Adrenal gland (tissue), 12 donors: Measurements from ENCODE around the gene SPDYE1. TPM values are rescaled to one million over a fixed set of nuclear protein-coding genes. Genes with fewer than 3 reads are reported as not detected.

Experiments
- DNase-seq, 7 donors: peaks; one replicate each; pipeline ENCODE4 v3.0.0-alpha.2; 2019 to 2020
- H3K27ac ChIP-seq, 5 donors: fragments of 200-600 bp; sonication (generic) in 4 of 5; 1 replicate in 3 of 5; 2 replicates in 2 of 5; pipeline versions ENCODE4 v1.5.1 to v1.8.0; 2016 to 2020; ENCODE audit warnings: mild to moderate bottlenecking in 1 of 5
- H3K27me3 ChIP-seq: fragments of 200-600 bp; 2 replicates; pipeline ENCODE4 v1.8.0; 2021
- H3K36me3 ChIP-seq, 2 donors: fragments of 200-600 bp; replicated peaks in 1 of 2; 1 replicate in 1 of 2; 2 replicates in 1 of 2; pipeline versions ENCODE4 v1.5.1 to v1.8.0; 2018 to 2022
- H3K4me1 ChIP-seq, 2 donors: fragments of 200-600 bp; replicated peaks in 1 of 2; 1 replicate in 1 of 2; 2 replicates in 1 of 2; pipeline versions ENCODE4 v1.5.1 to v1.8.0; 2018 to 2021
- H3K4me3 ChIP-seq, 4 donors: fragments of 200-600 bp; sonication (generic) in 3 of 4; one replicate each; pipeline ENCODE4 v1.5.1; 2016 to 2018
- H3K9me3 ChIP-seq, 3 donors: fragments of 200-600 bp; sonication (generic) in 1 of 3; replicated peaks in 1 of 3; 1 replicate in 2 of 3; 2 replicates in 1 of 3; pipeline versions ENCODE4 v1.5.1 to v1.8.0; 2016 to 2021
- POLR2A ChIP-seq, 2 donors: fragments of 450-650 bp; IDR thresholded peaks; one replicate each; pipeline ENCODE4 v1.6.1; 2017; ENCODE audit warnings: antibody characterized with exemption in 2 of 2, mild to moderate bottlenecking in 2 of 2, moderate library complexity in 1 of 2
- WGBS, 4 donors: extraction: QIAGEN DNeasy Blood & Tissue Kit in 2 of 4; methylation state at CpG; one replicate each; pipeline versions ENCODE4 v1.1.5 to v1.1.7; 2013 to 2017; 5-methylcytosine and 5-hydroxymethylcytosine counted together
- intact Hi-C, 2 donors: fragments of 100-400 bp; cut with DNase I; formaldehyde crosslinking; loops; one replicate each; pipeline versions ENCODE4 v1.14.1 to v1.15.0; 2022 to 2023
- polyA plus RNA-seq, 3 donors: library from polyadenylated mRNA; stranded (reverse); fragments of 200-250 nt in 2 of 3; fragments of 350-450 nt in 1 of 3; fragmentation: Illumina TruSeq in 1 of 3; extraction: RNeasy Lipid Tissue Mini Kit (QIAGEN cat#74804) in 1 of 3; gene quantifications; one replicate each; pipeline ENCODE4 v1.2.3, GENCODE V29; 2013 to 2014
- total RNA-seq, 9 donors: library from RNA; depleted of rRNA in 4 of 9; stranded (reverse); fragments of >200 nt in 4 of 9; fragments of 120-200 nt in 1 of 9; fragmentation: NEBNext Ultra II Directional in 1 of 9; extraction: Animal tissue kit (Norgen Biotek cat#: 25700) in 1 of 9; gene quantifications; one replicate each; pipeline versions ENCODE4 v1.1.0 to v1.2.4, GENCODE V29; 2013 to 2023
- TF ChIP-seq, protein P1 (sequence below), 6 experiments: fragments of 450-650 bp in 4 of 6; fragments of 200-600 bp in 2 of 6; sonication (generic) in 1 of 6; IDR thresholded peaks; 1 replicate in 5 of 6; 2 replicates in 1 of 6; pipeline versions ENCODE4 v1.5.1 to v1.8.0; 2016 to 2021; ENCODE audit warnings: antibody characterized with exemption in 6 of 6, mild to moderate bottlenecking in 2 of 6, moderate library complexity in 1 of 6
- donor health status: healthy with polysubstance abuse.
- donor health status: Bipolar disorder and iron deficiency.
- donor health status: DM: yes; HTN: yes; CAD: no.
- donor health status: DM: no; HTN: no; CAD: no.
- donor health status: DM: no; HTN: no; CAD: no.
- donor health status: DM: yes; HTN: yes; CAD: no.

SPDYE1 gene
- total and polyA plus RNA-seq, 12 donors = 0.06 to 0.19 TPM; not detected in 10

GRCh38 chr7:44045226-44046014 is 47.7 kb downstream of the SPDYE1 start:
- no peaks in the 10 kb centered on the region for H3K9me3 ChIP-seq
- peak overlapping the region; percentile 8 to 67 (median 46) for H3K4me3 ChIP-seq
- peak in 2 of 7 donors; percentile 12 to 46 for DNase-seq
- H3K4me1 ChIP-seq = peaks cover 21 to 22% of the 10 kb centered on the region in 2 donors
- H3K27me3 ChIP-seq = no peaks in the 10 kb centered on the region
- 18 to 29% (median 22%) methylated on average over 10 to 15 of the region's 15 CpGs for WGBS, 4 donors
- intact Hi-C loops = no loop called here
- H3K27ac ChIP-seq = peak overlapping the region in 4 of 5 donors; percentile 79 to 87 (median 82)
- TF ChIP-seq POLR2A (IDR thresholded peaks at IDR 0.05) = no peak
- TF ChIP-seq, protein P1, sequence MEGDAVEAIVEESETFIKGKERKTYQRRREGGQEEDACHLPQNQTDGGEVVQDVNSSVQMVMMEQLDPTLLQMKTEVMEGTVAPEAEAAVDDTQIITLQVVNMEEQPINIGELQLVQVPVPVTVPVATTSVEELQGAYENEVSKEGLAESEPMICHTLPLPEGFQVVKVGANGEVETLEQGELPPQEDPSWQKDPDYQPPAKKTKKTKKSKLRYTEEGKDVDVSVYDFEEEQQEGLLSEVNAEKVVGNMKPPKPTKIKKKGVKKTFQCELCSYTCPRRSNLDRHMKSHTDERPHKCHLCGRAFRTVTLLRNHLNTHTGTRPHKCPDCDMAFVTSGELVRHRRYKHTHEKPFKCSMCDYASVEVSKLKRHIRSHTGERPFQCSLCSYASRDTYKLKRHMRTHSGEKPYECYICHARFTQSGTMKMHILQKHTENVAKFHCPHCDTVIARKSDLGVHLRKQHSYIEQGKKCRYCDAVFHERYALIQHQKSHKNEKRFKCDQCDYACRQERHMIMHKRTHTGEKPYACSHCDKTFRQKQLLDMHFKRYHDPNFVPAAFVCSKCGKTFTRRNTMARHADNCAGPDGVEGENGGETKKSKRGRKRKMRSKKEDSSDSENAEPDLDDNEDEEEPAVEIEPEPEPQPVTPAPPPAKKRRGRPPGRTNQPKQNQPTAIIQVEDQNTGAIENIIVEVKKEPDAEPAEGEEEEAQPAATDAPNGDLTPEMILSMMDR (IDR thresholded peaks at IDR 0.05) = no peak
- H3K36me3 ChIP-seq = peaks cover 0 to 12% of the 10 kb centered on the region in 2 donors

- intact Hi-C loops = no loop called here
- no peaks in the 10 kb centered on the region for H3K9me3 ChIP-seq
- WGBS, 4 donors = 67 to 74% (median 71%) methylated on average over 8 of the region's 8 CpGs
- H3K36me3 ChIP-seq = peaks cover 0 to 23% of the 10 kb centered on the region in 2 donors
- no peak overlapping the region for H3K4me3 ChIP-seq
- no peak for TF ChIP-seq POLR2A (IDR thresholded peaks at IDR 0.05)
- TF ChIP-seq, protein P1 (IDR thresholded peaks at IDR 0.05) = no peak
- no peaks in the 10 kb centered on the region for H3K27me3 ChIP-seq
- H3K27ac ChIP-seq = peak overlapping the region in 1 of 5 donors; percentile 53
- DNase-seq = peak in 2 of 7 donors; percentile 38 to 57
- H3K4me1 ChIP-seq = peaks cover 18 to 21% of the 10 kb centered on the region in 2 donors
These were observed 48.8 kb downstream of the SPDYE1 start for GRCh38 chr7:44046321-44047061.

- WGBS, 4 donors = 84 to 95% (median 92%) methylated on average over 5 to 7 of the region's 7 CpGs
- TF ChIP-seq, protein P1 (IDR thresholded peaks at IDR 0.05) = no peak
- no peak for TF ChIP-seq POLR2A (IDR thresholded peaks at IDR 0.05)
- intact Hi-C loops = no loop called here
- peaks cover 0 to 40% of the 10 kb centered on the region in 2 donors for H3K36me3 ChIP-seq
- H3K27me3 ChIP-seq = no peaks in the 10 kb centered on the region
- peak in 2 of 7 donors; percentile 12 to 48 for DNase-seq
- no peaks in the 10 kb centered on the region for H3K9me3 ChIP-seq
- H3K4me1 ChIP-seq = peaks cover 18 to 21% of the 10 kb centered on the region in 2 donors
- no peak overlapping the region for H3K4me3 ChIP-seq
- no peak overlapping the region for H3K27ac ChIP-seq
These were observed 50.5 kb downstream of the SPDYE1 start for GRCh38 chr7:44048031-44048795.
